Activated effector memory CD4-positive, alpha-beta T cell treated with anti-CD3 and anti-CD28 coated beads, Interleukin-2, amount 50 U/mL, for 16 hours (primary cell): ENCODE results near the gene TBC1D3H.
"Not testable (repeated sequence)": the region's sequence is repeated elsewhere in the genome, so short reads cannot be mapped to it uniquely, and the experiment has no call there.

Experiments used
- DNase-seq: peaks from one replicate; pipeline ENCODE4 v3.0.0-alpha.2; 2020

TBC1D3H gene

DNA sequence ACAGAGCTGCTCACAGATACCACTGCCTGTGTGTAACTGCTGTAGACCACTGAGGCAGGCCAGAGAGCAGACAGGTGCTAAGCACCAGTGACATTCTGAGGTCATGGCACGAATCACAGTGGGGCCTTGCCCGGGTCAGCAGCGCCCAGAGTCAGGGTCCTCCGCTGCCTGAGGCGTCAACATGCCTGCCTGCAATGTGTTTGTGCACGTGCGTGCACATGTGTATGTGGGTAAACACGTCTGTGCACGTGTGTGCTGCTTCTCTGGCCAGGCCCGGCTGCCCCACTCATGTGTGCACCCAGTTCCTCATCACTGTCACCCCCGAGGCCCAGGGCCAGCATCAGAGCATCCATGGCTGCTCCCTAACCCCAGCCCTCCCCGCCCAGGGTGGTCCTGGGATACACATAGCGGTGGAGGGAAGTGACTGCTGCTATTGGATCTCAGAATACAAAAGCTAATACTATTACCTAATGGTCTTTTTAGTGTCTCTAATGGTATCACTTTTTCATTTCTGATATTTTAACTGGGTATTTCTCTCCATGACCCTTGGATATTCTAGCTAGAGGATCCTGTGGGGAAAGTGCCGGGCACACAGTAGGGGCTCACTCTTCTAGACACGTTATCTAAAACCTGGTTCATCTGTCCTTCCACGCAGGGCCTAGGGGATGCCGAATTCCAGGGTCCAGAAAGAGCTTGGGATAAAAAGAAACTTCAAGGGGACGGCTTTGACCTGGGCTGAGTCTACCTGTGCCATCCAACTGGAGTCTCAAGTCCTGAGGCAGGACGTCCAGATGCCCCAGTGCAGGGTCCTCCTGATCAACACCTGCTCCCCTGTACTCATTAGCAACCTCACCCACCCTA is at the start of gene TBC1D3H:
Gene TBC1D3H (minus strand): TSS at position 51 of the 861 bp plus-strand sequence. CDS start 1,540 bp downstream, outside the sequence.
- not testable (repeated sequence) for DNase-seq

DNA sequence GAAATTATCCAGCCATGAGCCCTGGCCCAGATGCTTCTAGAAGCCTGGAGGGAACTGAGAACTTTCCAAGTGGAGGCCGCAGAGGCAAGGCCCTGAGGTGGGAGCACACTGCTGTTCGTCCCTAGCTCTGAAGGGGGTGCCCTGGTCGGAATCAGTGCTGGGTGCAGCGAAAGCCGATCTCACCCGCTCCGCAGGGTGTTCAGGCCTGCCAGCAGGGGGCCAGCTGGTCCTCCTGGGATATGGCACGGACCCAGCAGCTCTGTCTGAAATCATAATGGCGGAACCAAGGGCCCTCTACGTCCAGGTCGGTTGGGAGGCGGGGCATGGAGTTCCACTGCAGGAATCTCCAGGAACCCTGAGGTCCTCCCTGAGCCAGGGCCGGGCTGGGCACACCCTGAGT is 40.7 kb upstream of the TBC1D3H start:
- DNase-seq = not testable (repeated sequence)

DNA sequence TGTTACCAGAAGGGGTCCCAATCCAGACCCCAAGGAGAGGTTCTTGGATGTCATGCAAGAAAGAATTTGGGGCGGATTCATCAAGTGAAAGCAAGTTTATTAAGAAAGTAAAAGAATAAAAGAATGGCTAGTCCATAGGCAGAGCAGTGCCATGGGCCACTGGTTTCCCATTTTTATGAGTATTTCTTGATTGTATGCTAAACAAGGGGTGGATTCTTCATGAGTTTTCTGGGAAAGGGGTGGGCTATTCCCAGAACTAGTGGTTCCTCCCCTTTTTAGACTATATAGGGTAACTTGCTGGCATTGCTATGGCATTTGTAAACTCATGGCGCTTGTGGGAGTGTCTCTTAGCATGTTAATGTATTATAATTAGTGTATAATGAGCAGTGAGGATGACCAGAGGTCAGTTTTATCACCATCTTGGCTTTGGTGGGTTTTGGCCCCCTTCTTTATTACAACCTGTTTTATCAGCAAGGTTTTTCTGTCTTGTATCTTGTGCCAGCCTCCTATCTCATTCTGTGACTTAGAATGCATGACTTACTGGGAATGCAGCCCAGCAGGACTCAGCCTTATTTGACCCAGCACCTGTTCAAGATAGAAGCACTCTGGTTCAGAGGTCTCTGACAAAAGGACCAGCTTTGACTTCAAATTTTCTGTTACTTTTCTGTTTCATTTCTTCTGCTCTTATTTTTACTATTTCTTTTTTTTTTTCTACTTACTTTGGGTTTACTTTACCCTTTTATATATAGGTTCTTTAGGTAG is 27.1 kb upstream of the TBC1D3H start:
- not testable (repeated sequence) for DNase-seq

DNA sequence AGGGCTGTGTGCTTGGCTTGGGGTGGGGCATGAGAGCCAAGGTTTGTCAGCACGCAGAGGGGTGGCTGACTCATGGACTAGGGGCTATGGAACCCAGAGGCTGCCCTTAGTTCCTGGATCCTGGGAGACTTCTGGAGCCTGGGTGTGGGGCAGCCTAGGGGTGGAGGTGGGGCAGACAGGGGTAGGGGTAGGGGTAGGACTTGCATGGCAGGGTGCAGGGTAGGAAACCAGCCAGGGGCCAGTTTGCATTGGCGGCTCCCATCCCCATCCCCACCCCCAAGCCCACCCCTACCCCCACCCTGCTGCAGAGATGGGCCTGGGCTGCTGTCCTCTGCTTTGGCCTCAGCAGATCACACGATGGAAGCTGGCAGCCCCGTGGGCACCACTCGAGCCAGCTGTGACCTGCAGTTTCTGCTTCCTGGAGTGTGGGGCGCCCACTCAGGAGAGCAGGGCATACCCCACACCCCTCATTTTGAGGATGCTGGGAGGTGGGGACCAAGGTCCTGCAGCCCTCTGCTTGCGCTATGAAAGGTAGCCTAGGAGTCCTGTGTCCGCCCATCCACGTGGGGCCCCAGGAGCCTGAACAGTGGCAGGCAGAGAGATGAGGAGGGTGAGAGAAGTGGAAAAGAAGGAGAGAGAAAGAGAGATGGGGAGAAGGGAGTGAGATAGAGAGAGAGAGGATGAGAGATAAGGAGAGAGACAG is 2.9 kb upstream of the TBC1D3H start:
- not testable (repeated sequence) for DNase-seq

DNA sequence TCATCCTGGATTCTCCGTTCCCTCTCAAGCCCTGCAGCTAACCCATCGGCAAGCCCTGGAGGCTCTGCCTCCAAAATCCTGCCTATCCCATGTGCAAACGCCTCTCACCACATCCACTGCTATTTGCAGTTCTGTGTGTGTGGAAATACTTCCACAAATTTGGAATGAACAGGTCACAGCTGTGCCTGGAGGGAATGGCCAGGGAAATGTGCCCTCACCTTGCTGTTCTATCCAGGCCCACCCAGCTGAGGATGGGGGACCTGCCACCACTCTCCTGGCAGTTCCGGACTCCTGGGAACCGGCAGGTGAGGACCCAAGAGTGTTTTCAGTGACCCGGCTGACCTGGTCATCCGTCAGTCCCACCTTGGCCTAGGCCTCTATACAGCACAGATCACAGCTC is 12.3 kb downstream of the TBC1D3H start:
- not testable (repeated sequence) for DNase-seq

DNA sequence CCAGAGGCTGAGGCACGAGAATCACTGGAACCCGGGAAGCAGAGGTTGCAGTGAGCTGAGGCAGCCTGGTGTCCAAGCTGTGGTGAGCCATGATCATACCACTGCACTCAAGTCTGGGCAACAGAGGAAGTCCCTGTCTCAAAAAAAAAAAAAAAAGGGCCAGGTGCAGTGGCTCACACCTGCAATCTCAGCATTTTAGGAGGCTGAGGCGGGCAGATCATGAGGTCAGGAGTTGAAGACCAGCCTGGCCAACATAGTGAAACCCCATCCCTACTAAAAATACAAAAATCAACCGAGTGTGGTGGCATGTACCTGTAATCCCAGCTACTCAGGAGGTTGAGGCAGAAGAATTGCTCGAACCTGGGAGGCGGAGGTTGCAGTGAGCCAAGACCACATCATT is 25.7 kb downstream of the TBC1D3H start:
- DNase-seq = not testable (repeated sequence)
